HCT116 (cell line): ENCODE measurements around the gene ZNF845. TPM values are rescaled to one million over a fixed set of nuclear protein-coding genes. Genes with fewer than 3 reads are reported as not detected.

Experiments used
- ATAC-seq: fragments of 200-7000 bp; cut with Tn5 transposase; 2 replicates; pipeline ENCODE4 v1.9.1; 2020; ENCODE audit warnings: mild to moderate bottlenecking, moderate library complexity
- BruUV-seq: library from RNA; stranded (reverse); fragments of 400-500 nt; replicated peaks from 2 replicates; lab custom pipeline; 2021; lab: Mats Ljungman, UMichigan
- CTCF ChIA-PET: fragments of 300-600 bp; sonication (Branson Sonifier 250); formaldehyde crosslinking; loops from one replicate; lab custom pipeline; 2021; ENCODE audit warnings: antibody characterized with exemption; lab: Charles Lee
- POLR2A ChIA-PET: fragments of 300-600, 350-600 bp; sonication (Branson Sonifier 250); formaldehyde crosslinking; loops from one replicate; lab custom pipeline; 2021; ENCODE audit warnings: antibody characterized with exemption; lab: Charles Lee
- RAD21 ChIA-PET, 2 experiments: fragments of 300-600 bp; sonication (Branson Sonifier 250); formaldehyde crosslinking; loops; one replicate each; lab custom pipeline; 2023; ENCODE audit warnings: low total read pairs in 2 of 2; ENCODE audit not compliant: uncharacterized antibody in 2 of 2, unreplicated experiment in 2 of 2, low non-redundant PET in 1 of 2; lab: Charles Lee
- DNase-seq: peaks from one replicate; pipeline ENCODE4 v3.0.0-alpha.2; 2010; ENCODE audit warnings: low read depth, low spot score
- H2AFZ ChIP-seq: fragments of 200-600 bp; shearing (Covaris generic), sonication (generic); 2 replicates; pipeline ENCODE4 v1.6.1; 2017; ENCODE audit warnings: low read depth, mixed run types, mixed read lengths, antibody characterized with exemption, low read length; ENCODE audit not compliant: poor library complexity, severe bottlenecking
- H3K27ac ChIP-seq: 2 replicates; pipeline ENCODE4 v1.5.1; 2012; ENCODE audit warnings: low read depth, low read length
- H3K27me3 ChIP-seq: fragments of 200-600 bp; sonication (generic); 2 replicates; pipeline ENCODE4 v1.6.1; 2016; ENCODE audit warnings: mixed run types, low read length, mixed read lengths; ENCODE audit not compliant: insufficient read depth
- H3K36me3 ChIP-seq, 2 experiments: fragments of 200-500 bp in 1 of 2; fragments of 200-600 bp in 1 of 2; sonication (Bioruptor generic) in 1 of 2; sonication (generic) in 1 of 2; 2 replicates each; pipeline versions ENCODE4 v1.5.1 to v1.6.1; 2014 to 2016; ENCODE audit warnings: low read length in 2 of 2, inconsistent platforms in 1 of 2, mixed read lengths in 1 of 2, mixed run types in 1 of 2; ENCODE audit not compliant: insufficient read depth in 2 of 2, control insufficient read depth in 1 of 2
- H3K4me1 ChIP-seq, 2 experiments: fragments of 200-600 bp in 1 of 2; sonication (generic) in 1 of 2; 2 replicates each; pipeline versions ENCODE4 v1.5.1 to v1.6.1; 2012 to 2017; ENCODE audit warnings: low read length in 2 of 2, inconsistent platforms in 1 of 2, mild to moderate bottlenecking in 1 of 2, mixed read lengths in 1 of 2, mixed run types in 1 of 2, moderate library complexity in 1 of 2; ENCODE audit not compliant: insufficient read depth in 2 of 2, control insufficient read depth in 1 of 2
- H3K4me2 ChIP-seq: fragments of 200-600 bp; sonication (generic); 2 replicates; pipeline ENCODE4 v1.6.1; 2017; ENCODE audit warnings: mixed run types, low read length, mixed read lengths
- H3K4me3 ChIP-seq, 2 experiments: fragments of 200-600 bp in 1 of 2; sonication (generic) in 1 of 2; replicated peaks in 1 of 2; 2 replicates each; pipeline ENCODE4 v1.5.1; 2011 to 2016; ENCODE audit warnings: low read length in 2 of 2, control low read depth in 1 of 2, low read depth in 1 of 2, mild to moderate bottlenecking in 1 of 2, mixed read lengths in 1 of 2, mixed run types in 1 of 2
- H3K79me2 ChIP-seq: fragments of 200-600 bp; sonication (generic); 2 replicates; pipeline ENCODE4 v1.6.1; 2017; ENCODE audit warnings: mild to moderate bottlenecking, mixed run types, low read length, moderate library complexity, mixed read lengths; ENCODE audit not compliant: insufficient read depth
- H3K9ac ChIP-seq: fragments of 200-600 bp; sonication (generic); 2 replicates; pipeline ENCODE4 v1.6.1; 2016; ENCODE audit warnings: low read length, mixed read lengths
- H3K9me2 ChIP-seq: fragments of 200-600 bp; sonication (generic), shearing (Covaris generic); 2 replicates; pipeline ENCODE4 v1.6.1; 2017; ENCODE audit warnings: mixed run types, mild to moderate bottlenecking, moderate library complexity; ENCODE audit not compliant: insufficient read depth
- H3K9me3 ChIP-seq, 2 experiments: fragments of 200-500 bp in 1 of 2; fragments of 200-600 bp in 1 of 2; sonication (Bioruptor generic) in 1 of 2; sonication (generic) in 1 of 2; 2 replicates each; pipeline ENCODE4 v1.6.1; 2014 to 2017; ENCODE audit warnings: low read length in 2 of 2, mixed read lengths in 2 of 2, inconsistent platforms in 1 of 2, low read depth in 1 of 2, mild to moderate bottlenecking in 1 of 2, mixed run types in 1 of 2, moderate library complexity in 1 of 2; ENCODE audit not compliant: control insufficient read depth in 1 of 2, insufficient read depth in 1 of 2
- H4K20me1 ChIP-seq: fragments of 200-600 bp; sonication (generic), shearing (Covaris generic); 2 replicates; pipeline ENCODE4 v1.6.1; 2017; ENCODE audit warnings: mixed run types, mild to moderate bottlenecking, moderate library complexity; ENCODE audit not compliant: insufficient read depth
- CBX3 ChIP-seq: IDR thresholded peaks from 2 replicates; pipeline ENCODE4 v1.6.1; 2012; ENCODE audit warnings: low read depth
- CEBPB ChIP-seq: IDR thresholded peaks from 2 replicates; pipeline ENCODE4 v1.6.1; 2012; ENCODE audit warnings: low read depth
- ELF1 ChIP-seq: IDR thresholded peaks from 2 replicates; pipeline ENCODE4 v1.6.1; 2012; ENCODE audit warnings: low read depth, borderline replicate concordance
- FOSL1 ChIP-seq: IDR thresholded peaks from 2 replicates; pipeline ENCODE4 v1.6.1; 2012; ENCODE audit warnings: low read depth
- POLR2AphosphoS5 ChIP-seq: IDR thresholded peaks from 2 replicates; pipeline ENCODE4 v1.6.1; 2011; ENCODE audit warnings: mild to moderate bottlenecking, low read depth, low read length, moderate library complexity
- RAD21 ChIP-seq: IDR thresholded peaks from 2 replicates; pipeline ENCODE4 v1.6.1; 2012; ENCODE audit warnings: low read depth, mild to moderate bottlenecking
- REST ChIP-seq: IDR thresholded peaks from 2 replicates; pipeline ENCODE4 v1.6.1; 2012; ENCODE audit warnings: low read depth
- SIN3A ChIP-seq: IDR thresholded peaks from 2 replicates; pipeline ENCODE4 v1.6.1; 2012; ENCODE audit warnings: low read depth
- SRF ChIP-seq: IDR thresholded peaks from 2 replicates; pipeline ENCODE4 v1.6.1; 2012; ENCODE audit warnings: low read depth
- ZNF274 ChIP-seq: fragments of 200-500 bp; sonication (Bioruptor generic); IDR thresholded peaks from 2 replicates; pipeline ENCODE4 v1.6.1; 2014; ENCODE audit warnings: mild to moderate bottlenecking, low read depth, low read length, inconsistent platforms
- intact Hi-C: fragments of 100-400 bp; cut with micrococcal nuclease; formaldehyde crosslinking; loops from 2 replicates; pipeline ENCODE4 v1.10.0; 2022
- total RNA-seq: library from RNA; stranded (reverse); gene quantifications from one replicate; pipeline ENCODE4 v1.2.1, GENCODE V29; 2021; ENCODE audit not compliant: unreplicated experiment

ZNF845 gene
- total RNA-seq, 1 experiment from 2014 or later = 5.4 TPM

- BruUV-seq = TSS peak; percentile 76
- no peak for TF ChIP-seq POLR2AphosphoS5
- TF ChIP-seq FOSL1 = no peak
- no peak; the same call in 1 of the 2 replicates for TF ChIP-seq SIN3A
- TF ChIP-seq ZNF274 = no peak
- no peak for TF ChIP-seq CEBPB
- 0 out of 2 replicates have a peak, but pooled peaks have one; percentile 23 for TF ChIP-seq CBX3
- no peak; the same call in 1 of the 2 replicates for TF ChIP-seq ELF1
- TF ChIP-seq RAD21 = 0 out of 2 replicates have a peak, but pooled peaks have one; percentile 4
- TF ChIP-seq SRF = no peak
- no peak for TF ChIP-seq REST
- TF ChIP-seq, all 23 proteins: peak for 2
- Histone ChIP-seq H3K27ac (peak overlapping the region; percentile 53), H3K36me3 (0 out of 4 replicates have a peak, but pooled peaks cover 0 to 4% of the 10 kb centered on the region in 2 experiments), H3K79me2 (peaks cover 11% of the 10 kb centered on the region; the same call in 1 of the 2 replicates), H3K9me2 (no peaks in the 10 kb centered on the region), H3K9me3 (no peaks in the 10 kb centered on the region), H3K4me1 (peaks cover 0 to 4% of the 10 kb centered on the region in 2 experiments; a peak in 1 of 4 replicates), H3K4me3 (peak overlapping the region; percentile 66 to 86), H2AFZ (peak overlapping the region; percentile 40), H4K20me1 (no peaks in the 10 kb centered on the region), H3K27me3 (no peaks in the 10 kb centered on the region), H3K9ac (peak overlapping the region; percentile 81), H3K4me2 (peak overlapping the region; percentile 94)
- no peak for DNase-seq
- ATAC-seq = peak; percentile 68
- ChIA-PET CTCF (no interaction called here), RAD21 (no interaction called here), POLR2A (no interaction called here)
- intact Hi-C loops = loop anchor here (5.0 to 10.0 kb wide), 3 partner anchors 34 to 171 kb away; partner anchors contain the start of genes ZNF665 and ZNF845
Measured at GRCh38 chr19:53365899-53366493, 32.4 kb downstream of the ZNF845 start.
